Measurements from ENCODE around the gene ACAA2. TPM values are rescaled to one million over a fixed set of nuclear protein-coding genes. Genes with fewer than 3 reads are reported as not detected.

The ACAA2 gene, protein sequence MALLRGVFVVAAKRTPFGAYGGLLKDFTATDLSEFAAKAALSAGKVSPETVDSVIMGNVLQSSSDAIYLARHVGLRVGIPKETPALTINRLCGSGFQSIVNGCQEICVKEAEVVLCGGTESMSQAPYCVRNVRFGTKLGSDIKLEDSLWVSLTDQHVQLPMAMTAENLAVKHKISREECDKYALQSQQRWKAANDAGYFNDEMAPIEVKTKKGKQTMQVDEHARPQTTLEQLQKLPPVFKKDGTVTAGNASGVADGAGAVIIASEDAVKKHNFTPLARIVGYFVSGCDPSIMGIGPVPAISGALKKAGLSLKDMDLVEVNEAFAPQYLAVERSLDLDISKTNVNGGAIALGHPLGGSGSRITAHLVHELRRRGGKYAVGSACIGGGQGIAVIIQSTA
- total RNA-seq (2013; cell fraction: nucleolus; rRNA removed): 24.3 and 26.2 TPM in 2 replicates
- total RNA-seq (2014; rRNA removed) (50.1 and 59.7 TPM in 2 replicates), total RNA-seq (2014; rRNA removed; fragmentation: Illumina TruSeq; extraction: Trizol) (59.1 and 60.6 TPM in 2 replicates), total RNA-seq (2021) (60.9 and 63.1 TPM in 2 replicates), polyA plus RNA-seq (2011; rRNA removed) (48.9 and 68.3 TPM in 2 replicates), polyA plus RNA-seq (2014; fragmentation: Illumina TruSeq; extraction: Trizol) (66.0 and 80.4 TPM in 2 replicates), polyA plus RNA-seq (2014; fragmentation: Nextera tagmentation; extraction: Ambion mirVana) (10 to 100 TPM; 86.3 to 97.3 TPM), polyA plus RNA-seq (2014; rRNA removed) (36.1 and 43.1 TPM in 2 replicates), polyA plus RNA-seq (2016; fragmentation: Nextera tagmentation; extraction: Ambion mirVana) (100 to 1,000 TPM; 130 to 134 TPM), polyA minus RNA-seq (2011; rRNA and poly(A)+ RNA removed) (35.9 and 36.5 TPM in 2 replicates), Bru-seq, nascent RNA (percentile 76 among the genes with signal in this experiment), BruChase-seq, experiment 1, labeled RNA remaining after a 6-hour chase (percentile 80 among the genes with signal in this experiment), BruChase-seq, experiment 2, labeled RNA remaining after a 2-hour chase (percentile 73 among the genes with signal in this experiment)
- polyA plus RNA-seq (2011; ENCODE audit: low read depth): 68.6 TPM
- 39.0 and 54.5 TPM in 2 replicates for polyA plus RNA-seq (2011; cell fraction: cytosol; rRNA removed)
- 28.0 and 35.2 TPM in 2 replicates for polyA plus RNA-seq (2011; cell fraction: nucleus; rRNA removed)
- polyA plus RNA-seq (2012): 58.5 and 63.9 TPM in 2 replicates
- 12.4 TPM in 2 replicates for polyA minus RNA-seq (2011; cell fraction: cytosol; rRNA and poly(A)+ RNA removed)
- polyA minus RNA-seq (2011; cell fraction: nucleus; rRNA and poly(A)+ RNA removed): 5.8 and 9.9 TPM in 2 replicates
- long read RNA-seq, experiment 1, transcript ACAA2-201 (10 exons, 3,350 nt): major isoform, 132 of 165 reads
- long read RNA-seq, experiment 1, partial matches to known transcripts: 9 of 165 reads
- long read RNA-seq, experiment 1, other reads (novel, unspliced or antisense): 20 of 165 reads
- long read RNA-seq, experiment 2, transcript ACAA2-201 (10 exons, 3,350 nt): major isoform, 1,004 of 1,157 reads
- long read RNA-seq, experiment 2, transcript ACAA2-205 (10 exons, 1,657 nt): minor isoform, 22 of 1,157 reads
- long read RNA-seq, experiment 2, partial matches to known transcripts: 58 of 1,157 reads
- long read RNA-seq, experiment 2, other reads (novel, unspliced or antisense): 73 of 1,157 reads

GRCh38 chr18:49813319-49814146, at the start of gene ACAA2:
TSS of gene ACAA2 (minus strand) at chr18:49813533. CDS start at chr18:49813484, 49 bp downstream.
- RAD21 ChIA-PET (ENCODE audit: unreplicated experiment): interaction anchor here (0.6 to 1.0 kb wide), 2 partner anchors 25 to 46 kb away, joined by 3 to 4 read pairs; no protein-coding TSS in a partner anchor
- Histone ChIP-seq H3K4me3 (peak within 1 kb of the TSS; percentile 95), H3K27ac (ENCODE audit: control insufficient read depth, insufficient read depth) (peak within 1 kb of the TSS; percentile 94), H2AFZ (ENCODE audit: control insufficient read depth, low read depth, low read length) (peak within 1 kb of the TSS; percentile 96), H3K79me2 (ENCODE audit: control insufficient read depth, insufficient read depth, low read length) (peaks cover 21% of the 10 kb centered on the region), H3K36me3 (ENCODE audit: control insufficient read depth in 2 of 2, insufficient read depth in 2 of 2, low read length in 1 of 2) (no peaks in the 10 kb centered on the region), H3K9me3 (replicated peaks; ENCODE audit: control insufficient read depth, insufficient read depth, low read length) (peaks cover 3% of the 10 kb centered on the region; the same call in 2 of the 3 replicates), H3K4me2 (ENCODE audit: control insufficient read depth, insufficient read depth) (peak within 1 kb of the TSS; percentile 62), H3K27me3 (replicated peaks in 1 of 2; ENCODE audit: control insufficient read depth in 2 of 2, insufficient read depth in 2 of 2, low read length in 1 of 2) (no peaks in the 10 kb centered on the region), H4K20me1 (ENCODE audit: control insufficient read depth, insufficient read depth) (no peaks in the 10 kb centered on the region), H3K4me1 (ENCODE audit: control insufficient read depth, insufficient read depth, low read length) (no peaks in the 10 kb centered on the region), H3K9ac (ENCODE audit: control insufficient read depth, insufficient read depth, low read length) (peak within 1 kb of the TSS; percentile 77)
- in situ Hi-C loops (cut with MboI) (no loop called here), intact Hi-C loops (cut with micrococcal nuclease; ENCODE audit: unreplicated experiment) (no loop called here)
- FAIRE-seq (peak; percentile 65), DNase-seq (ENCODE audit: low read depth, low spot score) (peak; percentile 69), ATAC-seq (peak; percentile 94)
- CTCF ChIA-PET: no interaction called here
- POLR2A ChIA-PET: interaction anchor here (0.6 to 0.9 kb wide), 4 partner anchors 9 to 461 kb away, joined by 3 to 4 read pairs (median 3); no protein-coding TSS in a partner anchor
- no TSS peak for BruUV-seq (replicated peaks)
- SMC1A ChIA-PET (ENCODE audit: uncharacterized antibody, unreplicated experiment): interaction anchor here (0.6 to 0.7 kb wide), 2 partner anchors 72 to 145 kb away, joined by 3 to 4 read pairs; no protein-coding TSS in a partner anchor
- WGBS (ENCODE audit: insufficient coverage, insufficient replicate concordance, low lambda C conversion rate, missing lambda C conversion rate): 1% methylated on average over 70 of the region's 74 CpGs
- 0 out of 2 replicates have a peak, but pooled peaks have one; percentile 25 for TF ChIP-seq RUNX3 (IDR thresholded peaks at IDR 0.05; ENCODE audit: low read length)
- peak; percentile 73; the same call in 1 of the 2 replicates for TF ChIP-seq HDGF (IDR thresholded peaks at IDR 0.05)
- 0 out of 2 replicates have a peak, but pooled peaks have one; percentile 37 for TF ChIP-seq TCF3 (IDR thresholded peaks at IDR 0.05; ENCODE audit: borderline replicate concordance, insufficient read depth, low read depth, low read length)
- TF ChIP-seq, protein P1, sequence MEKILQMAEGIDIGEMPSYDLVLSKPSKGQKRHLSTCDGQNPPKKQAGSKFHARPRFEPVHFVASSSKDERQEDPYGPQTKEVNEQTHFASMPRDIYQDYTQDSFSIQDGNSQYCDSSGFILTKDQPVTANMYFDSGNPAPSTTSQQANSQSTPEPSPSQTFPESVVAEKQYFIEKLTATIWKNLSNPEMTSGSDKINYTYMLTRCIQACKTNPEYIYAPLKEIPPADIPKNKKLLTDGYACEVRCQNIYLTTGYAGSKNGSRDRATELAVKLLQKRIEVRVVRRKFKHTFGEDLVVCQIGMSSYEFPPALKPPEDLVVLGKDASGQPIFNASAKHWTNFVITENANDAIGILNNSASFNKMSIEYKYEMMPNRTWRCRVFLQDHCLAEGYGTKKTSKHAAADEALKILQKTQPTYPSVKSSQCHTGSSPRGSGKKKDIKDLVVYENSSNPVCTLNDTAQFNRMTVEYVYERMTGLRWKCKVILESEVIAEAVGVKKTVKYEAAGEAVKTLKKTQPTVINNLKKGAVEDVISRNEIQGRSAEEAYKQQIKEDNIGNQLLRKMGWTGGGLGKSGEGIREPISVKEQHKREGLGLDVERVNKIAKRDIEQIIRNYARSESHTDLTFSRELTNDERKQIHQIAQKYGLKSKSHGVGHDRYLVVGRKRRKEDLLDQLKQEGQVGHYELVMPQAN (conservative IDR thresholded peaks at IDR 0.05): peak; percentile 51; the same call in 1 of the 2 replicates
- TF ChIP-seq, protein P2, sequence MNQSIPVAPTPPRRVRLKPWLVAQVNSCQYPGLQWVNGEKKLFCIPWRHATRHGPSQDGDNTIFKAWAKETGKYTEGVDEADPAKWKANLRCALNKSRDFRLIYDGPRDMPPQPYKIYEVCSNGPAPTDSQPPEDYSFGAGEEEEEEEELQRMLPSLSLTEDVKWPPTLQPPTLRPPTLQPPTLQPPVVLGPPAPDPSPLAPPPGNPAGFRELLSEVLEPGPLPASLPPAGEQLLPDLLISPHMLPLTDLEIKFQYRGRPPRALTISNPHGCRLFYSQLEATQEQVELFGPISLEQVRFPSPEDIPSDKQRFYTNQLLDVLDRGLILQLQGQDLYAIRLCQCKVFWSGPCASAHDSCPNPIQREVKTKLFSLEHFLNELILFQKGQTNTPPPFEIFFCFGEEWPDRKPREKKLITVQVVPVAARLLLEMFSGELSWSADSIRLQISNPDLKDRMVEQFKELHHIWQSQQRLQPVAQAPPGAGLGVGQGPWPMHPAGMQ (IDR thresholded peaks at IDR 0.05; ENCODE audit: borderline replicate concordance): no peak; the same call in 1 of the 2 replicates
- peak; percentile 76 for TF ChIP-seq PKNOX1 (IDR thresholded peaks at IDR 0.05)
- TF ChIP-seq, protein P3, sequence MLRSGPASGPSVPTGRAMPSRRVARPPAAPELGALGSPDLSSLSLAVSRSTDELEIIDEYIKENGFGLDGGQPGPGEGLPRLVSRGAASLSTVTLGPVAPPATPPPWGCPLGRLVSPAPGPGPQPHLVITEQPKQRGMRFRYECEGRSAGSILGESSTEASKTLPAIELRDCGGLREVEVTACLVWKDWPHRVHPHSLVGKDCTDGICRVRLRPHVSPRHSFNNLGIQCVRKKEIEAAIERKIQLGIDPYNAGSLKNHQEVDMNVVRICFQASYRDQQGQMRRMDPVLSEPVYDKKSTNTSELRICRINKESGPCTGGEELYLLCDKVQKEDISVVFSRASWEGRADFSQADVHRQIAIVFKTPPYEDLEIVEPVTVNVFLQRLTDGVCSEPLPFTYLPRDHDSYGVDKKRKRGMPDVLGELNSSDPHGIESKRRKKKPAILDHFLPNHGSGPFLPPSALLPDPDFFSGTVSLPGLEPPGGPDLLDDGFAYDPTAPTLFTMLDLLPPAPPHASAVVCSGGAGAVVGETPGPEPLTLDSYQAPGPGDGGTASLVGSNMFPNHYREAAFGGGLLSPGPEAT (IDR thresholded peaks at IDR 0.05; ENCODE audit: low read depth): peak; percentile 55; the same call in 1 of the 2 replicates
- TF ChIP-seq TARDBP (IDR thresholded peaks at IDR 0.05; ENCODE audit: borderline replicate concordance): no peak
- TF ChIP-seq PAX5 (IDR thresholded peaks at IDR 0.05; ENCODE audit: borderline replicate concordance, low read depth, low read length): peak; percentile 40; the same call in 1 of the 2 replicates
